H9 (cell line): ENCODE measurements around the gene TIAM2. TPM values are rescaled to one million over a fixed set of nuclear protein-coding genes. Genes with fewer than 3 reads are reported as not detected.
A peak's percentile ranks its signal among the peaks of the same experiment; 100 is the strongest.

Source experiments
- DNase-seq: peaks from one replicate; pipeline ENCODE4 v3.0.0-alpha.2; 2017
- H2AFZ ChIP-seq: one replicate; pipeline ENCODE4 v1.6.1; 2013; ENCODE audit warnings: mild to moderate bottlenecking, low read length, control low read depth, moderate library complexity
- H2AK5ac ChIP-seq: 2 replicates; pipeline ENCODE4 v1.6.1; 2013; ENCODE audit warnings: low read length, control low read depth, mixed read lengths; ENCODE audit not compliant: insufficient read length
- H2BK120ac ChIP-seq: one replicate; pipeline ENCODE4 v1.6.1; 2013; ENCODE audit warnings: low read depth, mild to moderate bottlenecking, low read length, control low read depth, inconsistent platforms; ENCODE audit not compliant: poor library complexity, severe bottlenecking
- H2BK12ac ChIP-seq: 2 replicates; pipeline ENCODE4 v1.6.1; 2013; ENCODE audit warnings: low read length, control low read depth, mixed read lengths, low read depth; ENCODE audit not compliant: insufficient read length
- H2BK15ac ChIP-seq: 2 replicates; pipeline ENCODE4 v1.6.1; 2013; ENCODE audit warnings: low read depth, low read length, control low read depth
- H2BK20ac ChIP-seq: one replicate; pipeline ENCODE4 v1.6.1; 2013; ENCODE audit warnings: low read depth, mild to moderate bottlenecking, low read length, control low read depth, inconsistent platforms; ENCODE audit not compliant: poor library complexity, severe bottlenecking
- H2BK5ac ChIP-seq: 2 replicates; pipeline ENCODE4 v1.6.1; 2013; ENCODE audit warnings: low read length, control low read depth, mixed read lengths; ENCODE audit not compliant: insufficient read length
- H3K14ac ChIP-seq: 2 replicates; pipeline ENCODE4 v1.6.1; 2013; ENCODE audit warnings: low read length, control low read depth; ENCODE audit not compliant: insufficient read depth
- H3K18ac ChIP-seq: 2 replicates; pipeline ENCODE4 v1.6.1; 2013; ENCODE audit warnings: low read depth, mild to moderate bottlenecking, mixed read lengths, low read length, control low read depth; ENCODE audit not compliant: insufficient read length
- H3K23ac ChIP-seq: 2 replicates; pipeline ENCODE4 v1.6.1; 2013; ENCODE audit warnings: low read length, control low read depth, mixed read lengths, low read depth; ENCODE audit not compliant: insufficient read length
- H3K23me2 ChIP-seq: 2 replicates; pipeline ENCODE4 v1.6.1; 2013; ENCODE audit warnings: low read depth, mild to moderate bottlenecking, mixed read lengths, low read length, control low read depth; ENCODE audit not compliant: insufficient read length, poor library complexity, severe bottlenecking
- H3K27ac ChIP-seq: 2 replicates; pipeline ENCODE4 v1.5.1; 2013; ENCODE audit warnings: low read length, control low read depth, mixed read lengths, low read depth; ENCODE audit not compliant: insufficient read length
- H3K27me3 ChIP-seq: 2 replicates; pipeline ENCODE4 v1.6.1; 2013; ENCODE audit warnings: low read length, control low read depth, inconsistent platforms; ENCODE audit not compliant: insufficient read depth
- H3K4ac ChIP-seq: 2 replicates; pipeline ENCODE4 v1.6.1; 2013; ENCODE audit warnings: low read depth, mild to moderate bottlenecking, control low read depth, inconsistent platforms, low read length, moderate library complexity
- H3K4me1 ChIP-seq: 2 replicates; pipeline ENCODE4 v1.6.1; 2013; ENCODE audit warnings: low read length, control low read depth, inconsistent platforms; ENCODE audit not compliant: insufficient read depth
- H3K4me2 ChIP-seq: 2 replicates; pipeline ENCODE4 v1.6.1; 2013; ENCODE audit warnings: low read length, control low read depth, mixed read lengths; ENCODE audit not compliant: insufficient read length, insufficient read depth
- H3K56ac ChIP-seq: 2 replicates; pipeline ENCODE4 v1.6.1; 2013; ENCODE audit warnings: low read depth, mild to moderate bottlenecking, mixed read lengths, low read length, control low read depth; ENCODE audit not compliant: insufficient read length
- H3K79me1 ChIP-seq: 2 replicates; pipeline ENCODE4 v1.6.1; 2013; ENCODE audit warnings: low read depth, mild to moderate bottlenecking, moderate library complexity, low read length, control low read depth, inconsistent platforms; ENCODE audit not compliant: insufficient read depth, poor library complexity, severe bottlenecking
- H3K79me2 ChIP-seq: 2 replicates; pipeline ENCODE4 v1.6.1; 2013; ENCODE audit warnings: low read length, control low read depth, inconsistent platforms; ENCODE audit not compliant: insufficient read depth
- H3K9ac ChIP-seq: 2 replicates; pipeline ENCODE4 v1.6.1; 2013; ENCODE audit warnings: low read length, control low read depth, mixed read lengths; ENCODE audit not compliant: insufficient read length; ENCODE audit errors: extremely low read depth
- H3K9me3 ChIP-seq: one replicate; pipeline ENCODE4 v1.6.1; 2013; ENCODE audit warnings: low read depth, low read length, inconsistent platforms; ENCODE audit not compliant: control insufficient read depth
- H3T11ph ChIP-seq: one replicate; pipeline ENCODE4 v1.6.1; 2013; ENCODE audit warnings: mild to moderate bottlenecking, low read length, control low read depth, inconsistent platforms
- H4K20me1 ChIP-seq: one replicate; pipeline ENCODE4 v1.6.1; 2013; ENCODE audit not compliant: control insufficient read depth, insufficient read length, insufficient read depth
- H4K5ac ChIP-seq: 2 replicates; pipeline ENCODE4 v1.6.1; 2013; ENCODE audit warnings: low read depth, mild to moderate bottlenecking, mixed read lengths, low read length, control low read depth; ENCODE audit not compliant: insufficient read length
- H4K8ac ChIP-seq: replicated peaks from 2 replicates; pipeline ENCODE4 v1.6.1; 2013; ENCODE audit warnings: low read length, control low read depth, mixed read lengths, low read depth; ENCODE audit not compliant: insufficient read length
- H4K91ac ChIP-seq: 2 replicates; pipeline ENCODE4 v1.6.1; 2013; ENCODE audit warnings: low read depth, mild to moderate bottlenecking, moderate library complexity, mixed read lengths, low read length, control low read depth; ENCODE audit not compliant: insufficient read length
- H3K27ac Mint-ChIP-seq, 3 experiments: 2 replicates in 2 of 3; 3 replicates in 1 of 3; pipeline ENCODE4 v1.8.0; 2020 to 2021; ENCODE audit warnings: mixed read lengths in 3 of 3, mild to moderate bottlenecking in 1 of 3, moderate library complexity in 1 of 3
- H3K27me3 Mint-ChIP-seq: 2 replicates; pipeline ENCODE4 v1.8.0; 2021; ENCODE audit warnings: low read depth, mild to moderate bottlenecking, moderate library complexity, mixed read lengths
- H3K36me3 Mint-ChIP-seq, 3 experiments: 2 replicates in 2 of 3; 3 replicates in 1 of 3; pipeline ENCODE4 v1.8.0; 2020 to 2021; ENCODE audit warnings: low read depth in 3 of 3, mixed read lengths in 3 of 3; ENCODE audit not compliant: insufficient read depth in 1 of 3
- H3K4me1 Mint-ChIP-seq, 2 experiments: 2 replicates each; pipeline ENCODE4 v1.8.0; 2020; ENCODE audit warnings: mixed read lengths in 2 of 2
- H3K4me3 Mint-ChIP-seq, 2 experiments: 2 replicates in 1 of 2; 3 replicates in 1 of 2; pipeline ENCODE4 v1.8.0; 2020 to 2021; ENCODE audit warnings: mild to moderate bottlenecking in 2 of 2, mixed read lengths in 2 of 2, moderate library complexity in 1 of 2
- H3K9me3 Mint-ChIP-seq, 2 experiments: 2 replicates in 1 of 2; 3 replicates in 1 of 2; pipeline ENCODE4 v1.8.0; 2020; ENCODE audit warnings: mild to moderate bottlenecking in 2 of 2, mixed read lengths in 2 of 2, moderate library complexity in 1 of 2
- WGBS: extraction: QIAGEN DNeasy Blood & Tissue Kit; methylation state at CpG from one replicate; pipeline ENCODE4 v1.1.7; 2013; ENCODE audit warnings: missing lambda C conversion rate, low lambda C conversion rate, mixed read lengths; ENCODE audit not compliant: insufficient read length; ENCODE audit errors: extremely low coverage; 5-methylcytosine and 5-hydroxymethylcytosine counted together
- total RNA-seq: library from RNA; stranded (reverse); gene quantifications from 2 replicates; pipeline ENCODE4 v1.2.1, GENCODE V29; 2021
- TF ChIP-seq, protein P1 (sequence below): fragments of 200-600 bp; sonication (generic); conservative IDR thresholded peaks from 3 replicates; pipeline ENCODE4 v1.8.0; 2021; ENCODE audit warnings: antibody characterized with exemption, mild to moderate bottlenecking

The TIAM2 gene
- total RNA-seq, 1 experiment from 2014 or later: 6.3 TPM

DNA sequence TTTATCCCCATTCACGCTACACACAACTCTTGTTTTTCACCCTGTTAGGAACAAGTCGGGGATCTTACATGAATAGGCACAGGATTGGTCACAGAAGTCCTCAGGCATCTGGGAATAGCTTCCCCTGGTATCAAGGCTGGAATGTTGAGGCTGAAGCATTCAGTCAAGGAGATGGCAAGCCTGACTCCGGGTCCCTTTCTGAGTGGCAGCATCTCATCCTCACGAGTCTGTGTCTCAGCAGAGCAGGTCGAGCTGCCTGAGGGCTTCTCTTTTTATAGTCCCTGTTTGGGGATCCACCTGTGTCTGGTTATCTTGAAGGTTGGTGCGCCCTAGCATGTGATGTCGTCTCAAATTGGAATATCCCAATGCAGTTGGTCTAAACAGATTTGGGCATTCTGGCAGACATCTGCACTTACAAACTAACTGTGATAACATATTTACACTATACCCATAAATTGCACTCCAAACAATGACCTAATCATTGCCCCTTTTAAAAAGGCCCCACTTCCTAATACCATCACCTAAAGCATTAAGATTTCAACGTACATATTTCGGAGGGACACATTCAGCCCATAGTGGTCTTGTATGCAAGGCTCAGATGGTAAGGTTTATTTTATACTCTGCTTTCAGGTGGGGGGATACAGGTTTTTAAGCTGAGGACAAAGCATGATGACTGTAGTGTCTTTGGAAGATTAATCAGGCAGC, 156.0 kb downstream of the TIAM2 start:
- Histone ChIP-seq H3K27me3 (no peaks in the 10 kb centered on the region), H2BK20ac (no peak overlapping the region), H3K23ac (no peak overlapping the region), H3K9ac (no peak overlapping the region), H3K4me2 (no peak overlapping the region), H3K4me1 (peaks cover 6% of the 10 kb centered on the region; the same call in 1 of the 2 replicates), H2BK120ac (no peak overlapping the region), H3K56ac (no peak overlapping the region), H3K14ac (no peak overlapping the region), H3K27ac (no peak overlapping the region), H3K9me3 (no peaks in the 10 kb centered on the region), H2BK15ac (no peak overlapping the region), H2AK5ac (no peak overlapping the region), H3T11ph (no peak overlapping the region), H4K91ac (no peak overlapping the region), H2BK5ac (no peak overlapping the region), H4K5ac (no peak overlapping the region), H2AFZ (no peak overlapping the region), H4K8ac (no peak overlapping the region), H3K79me2 (no peaks in the 10 kb centered on the region), H3K18ac (no peak overlapping the region), H3K4ac (no peak overlapping the region), H2BK12ac (no peak overlapping the region), H3K23me2 (no peaks in the 10 kb centered on the region), H3K79me1 (no peaks in the 10 kb centered on the region), H4K20me1 (peaks cover 3% of the 10 kb centered on the region)
- Mint-ChIP-seq H3K4me1 (peaks cover 45% of the 10 kb centered on the region in 2 experiments), H3K9me3 (no peaks in the 10 kb centered on the region), H3K36me3 (peaks cover 2 to 12% (median 2%) of the 10 kb centered on the region in 3 experiments; a peak in 6 of 7 replicates), H3K27me3 (no peaks in the 10 kb centered on the region), H3K27ac (peak overlapping the region in 1 of 3 experiments; percentile 56; a peak in 1 of 7 replicates), H3K4me3 (no peak overlapping the region; a peak in 1 of 5 replicates)
- WGBS: no CpG with 5 or more reads among the region's 9 CpGs
- no peak for DNase-seq
- TF ChIP-seq, protein P1, sequence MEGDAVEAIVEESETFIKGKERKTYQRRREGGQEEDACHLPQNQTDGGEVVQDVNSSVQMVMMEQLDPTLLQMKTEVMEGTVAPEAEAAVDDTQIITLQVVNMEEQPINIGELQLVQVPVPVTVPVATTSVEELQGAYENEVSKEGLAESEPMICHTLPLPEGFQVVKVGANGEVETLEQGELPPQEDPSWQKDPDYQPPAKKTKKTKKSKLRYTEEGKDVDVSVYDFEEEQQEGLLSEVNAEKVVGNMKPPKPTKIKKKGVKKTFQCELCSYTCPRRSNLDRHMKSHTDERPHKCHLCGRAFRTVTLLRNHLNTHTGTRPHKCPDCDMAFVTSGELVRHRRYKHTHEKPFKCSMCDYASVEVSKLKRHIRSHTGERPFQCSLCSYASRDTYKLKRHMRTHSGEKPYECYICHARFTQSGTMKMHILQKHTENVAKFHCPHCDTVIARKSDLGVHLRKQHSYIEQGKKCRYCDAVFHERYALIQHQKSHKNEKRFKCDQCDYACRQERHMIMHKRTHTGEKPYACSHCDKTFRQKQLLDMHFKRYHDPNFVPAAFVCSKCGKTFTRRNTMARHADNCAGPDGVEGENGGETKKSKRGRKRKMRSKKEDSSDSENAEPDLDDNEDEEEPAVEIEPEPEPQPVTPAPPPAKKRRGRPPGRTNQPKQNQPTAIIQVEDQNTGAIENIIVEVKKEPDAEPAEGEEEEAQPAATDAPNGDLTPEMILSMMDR: no peak
